Measurements from ENCODE around the gene CES4A.
A peak's percentile ranks its signal among the peaks of the same experiment; 100 is the strongest.

The CES4A gene

GRCh38 chr16:66959704-66960161 lies 28.7 kb upstream of the CES4A start:
- no peak overlapping the region for H3K4me3 ChIP-seq (ENCODE audit: low read depth, low read length)
- TF ChIP-seq CTCF (IDR thresholded peaks at IDR 0.05; ENCODE audit: low read depth, low read length): no peak

DNA sequence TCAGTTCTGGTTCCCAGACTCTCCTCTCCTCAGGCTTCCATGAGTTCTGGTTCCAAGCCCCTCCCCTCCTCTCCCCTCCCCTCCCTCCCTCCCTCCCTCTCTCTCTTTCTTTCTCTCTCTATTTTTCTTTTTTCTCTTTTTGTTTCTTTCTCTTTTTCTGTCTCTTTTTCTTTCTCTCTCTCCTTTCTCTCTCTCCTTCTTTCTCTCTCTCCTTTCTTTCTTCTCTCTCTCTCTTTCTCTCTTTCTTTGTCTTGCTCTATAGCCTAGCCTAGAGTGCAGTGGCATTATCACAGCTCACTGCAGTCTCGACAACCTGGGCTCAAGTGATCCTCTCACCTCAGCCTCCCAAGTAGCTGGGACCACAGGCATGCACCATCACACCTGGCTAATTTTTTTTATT lies 28.1 kb upstream of the CES4A start:
- TF ChIP-seq CTCF (IDR thresholded peaks at IDR 0.05; ENCODE audit: low read depth, low read length): no peak

DNA sequence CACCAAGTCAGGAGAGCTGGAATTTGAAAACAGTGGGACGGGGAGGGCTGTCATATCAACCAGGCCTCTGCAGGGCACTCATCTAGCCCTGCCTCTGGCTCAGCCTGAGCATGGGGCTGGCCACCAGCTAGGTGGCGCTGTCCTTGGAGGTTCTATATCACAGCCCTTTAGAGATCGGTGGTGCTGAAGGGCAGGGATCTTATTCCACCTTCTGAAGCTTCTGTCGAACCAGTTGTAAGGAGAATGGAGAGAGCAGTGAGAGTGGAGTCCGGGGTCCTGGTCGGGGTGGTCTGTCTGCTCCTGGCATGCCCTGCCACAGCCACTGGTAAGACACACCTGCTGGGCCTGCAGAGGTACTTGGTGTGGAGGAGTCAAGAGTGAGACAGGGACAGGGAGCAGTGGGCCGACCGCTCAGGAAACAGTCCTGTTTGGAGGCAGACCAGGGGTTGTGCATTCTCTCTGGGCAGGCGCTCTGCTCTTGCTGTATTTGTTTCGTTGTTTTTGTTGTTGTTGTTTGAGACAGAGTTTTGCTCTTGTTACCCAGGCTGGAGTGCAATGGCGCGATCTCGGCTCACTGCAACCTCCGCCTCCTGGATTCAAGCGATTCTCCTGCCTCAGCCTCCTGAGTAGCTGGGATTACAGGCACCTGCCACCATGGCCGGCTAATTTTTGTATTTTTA lies 27.2 kb upstream of the CES4A start, which contains the start of gene CES3:
Gene CES3 (plus strand): TSS at position 202 of the 680 bp plus-strand sequence. CDS start 42 bp downstream, at position 244.
- peak; percentile 78 for TF ChIP-seq CTCF (IDR thresholded peaks at IDR 0.05; ENCODE audit: low read depth, low read length)
- H3K4me3 ChIP-seq (ENCODE audit: low read depth, low read length): no peak within 1 kb of the TSS

More for the DNA sequence above, 28.1 kb upstream of the CES4A start:
- H3K4me3 ChIP-seq (ENCODE audit: low read depth, low read length): no peak overlapping the region

DNA sequence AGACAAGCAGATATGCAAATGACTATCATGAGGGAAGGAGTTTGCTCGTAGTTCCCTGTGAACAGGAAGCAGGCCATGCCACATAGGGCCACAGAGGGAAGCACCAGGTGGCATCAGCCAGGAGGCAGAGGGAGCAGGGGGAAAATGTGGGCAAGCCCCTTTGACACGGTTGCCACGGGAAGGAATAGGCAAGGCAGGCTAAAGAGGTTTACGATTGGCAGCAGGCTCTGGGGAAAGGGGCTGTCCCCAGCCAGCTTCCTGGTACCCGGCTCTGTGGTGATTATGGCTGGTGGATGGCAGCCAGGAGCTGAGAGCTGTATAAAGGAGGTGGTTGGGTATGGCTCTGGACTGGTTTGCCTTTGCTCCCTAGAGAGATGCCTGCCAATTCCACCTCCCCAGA lies 26.5 kb upstream of the CES4A start:
- H3K4me3 ChIP-seq (ENCODE audit: low read depth, low read length): no peak overlapping the region
- TF ChIP-seq CTCF (IDR thresholded peaks at IDR 0.05; ENCODE audit: low read depth, low read length): no peak

GRCh38 chr16:66964049-66964448 lies 24.3 kb upstream of the CES4A start:
- no peak for TF ChIP-seq CTCF (IDR thresholded peaks at IDR 0.05; ENCODE audit: low read depth, low read length)
- H3K4me3 ChIP-seq (ENCODE audit: low read depth, low read length): no peak overlapping the region

DNA sequence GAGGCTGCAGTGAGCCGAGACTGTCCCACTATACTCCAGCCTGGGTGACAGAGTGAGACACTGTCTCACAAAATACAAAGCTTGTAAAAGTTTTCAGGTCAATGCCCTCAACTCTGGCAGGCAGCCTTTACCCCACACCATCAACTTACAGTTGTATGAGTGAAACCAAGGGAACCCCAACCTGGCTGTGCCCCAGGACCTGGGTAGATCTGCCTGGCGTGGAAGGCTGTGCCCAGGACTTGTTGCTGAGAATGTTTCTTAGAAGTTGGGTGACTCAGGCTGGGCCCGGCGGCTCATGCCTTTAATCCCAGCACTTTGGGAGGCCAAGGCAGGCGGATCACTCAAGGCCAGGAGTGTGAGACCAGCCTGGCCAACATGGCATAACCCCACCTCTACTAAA lies 19.5 kb upstream of the CES4A start:
- no peak overlapping the region for H3K4me3 ChIP-seq (ENCODE audit: low read depth, low read length)
- TF ChIP-seq CTCF (IDR thresholded peaks at IDR 0.05; ENCODE audit: low read depth, low read length): no peak
